Smooth muscle cell (in vitro differentiated cells): ENCODE data around the gene COG5. TPM values are rescaled to one million over a fixed set of nuclear protein-coding genes. Genes with fewer than 3 reads are reported as not detected.

Experiments
- DNase-seq: peaks from one replicate; lab custom pipeline; 2025; ENCODE audit not compliant: unreplicated experiment; lab: John Stamatoyannopoulos, UW
- H2AFZ ChIP-seq: fragments of 200-600 bp; sonication (generic); 2 replicates; pipeline ENCODE4 v1.6.0; 2016; ENCODE audit warnings: antibody characterized with exemption, low read depth, mild to moderate bottlenecking
- H3F3A ChIP-seq: fragments of 200-600 bp; sonication (generic); 2 replicates; pipeline ENCODE4 v1.6.0; 2017; ENCODE audit warnings: antibody characterized with exemption, low read depth
- H3K27ac ChIP-seq: fragments of 200-600 bp; sonication (generic); 2 replicates; pipeline ENCODE4 v1.5.1; 2016; ENCODE audit warnings: low read depth, mild to moderate bottlenecking
- H3K27me3 ChIP-seq: fragments of 200-600 bp; sonication (generic); 2 replicates; pipeline ENCODE4 v1.6.1; 2016; ENCODE audit warnings: low read depth, mild to moderate bottlenecking
- H3K36me3 ChIP-seq: fragments of 200-600 bp; sonication (generic); 2 replicates; pipeline ENCODE4 v1.5.1; 2016; ENCODE audit warnings: low read depth
- H3K4me1 ChIP-seq: fragments of 200-600 bp; sonication (generic); 2 replicates; pipeline ENCODE4 v1.5.1; 2016; ENCODE audit warnings: low read depth
- H3K4me2 ChIP-seq: fragments of 200-600 bp; sonication (generic); 2 replicates; pipeline ENCODE4 v1.6.0; 2016; ENCODE audit warnings: mild to moderate bottlenecking
- H3K4me3 ChIP-seq: fragments of 200-600 bp; sonication (generic); 2 replicates; pipeline ENCODE4 v1.5.1; 2016; ENCODE audit warnings: mild to moderate bottlenecking
- H3K79me2 ChIP-seq: fragments of 200-600 bp; sonication (generic); 2 replicates; pipeline ENCODE4 v1.6.0; 2016; ENCODE audit warnings: low read depth, mild to moderate bottlenecking
- H3K9ac ChIP-seq: fragments of 200-600 bp; sonication (generic); 2 replicates; pipeline ENCODE4 v1.6.0; 2016; ENCODE audit warnings: low read depth
- H3K9me3 ChIP-seq: fragments of 200-600 bp; sonication (generic); replicated peaks from 2 replicates; pipeline ENCODE4 v1.5.1; 2016; ENCODE audit warnings: low read depth
- H4K20me1 ChIP-seq: fragments of 200-600 bp; sonication (generic); 2 replicates; pipeline ENCODE4 v1.6.0; 2016; ENCODE audit warnings: low read depth
- WGBS: methylation state at CpG from one replicate; pipeline ENCODE4 v1.1.7; 2016; ENCODE audit warnings: low lambda C conversion rate; 5-methylcytosine and 5-hydroxymethylcytosine counted together
- polyA plus RNA-seq: library from polyadenylated mRNA; unstranded; fragments of >200 nt; fragmentation: Nextera tagmentation; extraction: Ambion mirVana; gene quantifications from 2 replicates; pipeline ENCODE4 v1.2.1, GENCODE V29; 2016
- total RNA-seq: library from RNA; depleted of rRNA; stranded (reverse); fragments of >200 nt; gene quantifications from 2 replicates; pipeline ENCODE4 v1.2.3, GENCODE V29; 2014
- TF ChIP-seq, protein P1 (sequence below): fragments of 200-600 bp; sonication (generic); IDR thresholded peaks from 2 replicates; pipeline ENCODE4 v1.5.1; 2017; ENCODE audit warnings: borderline replicate concordance, mild to moderate bottlenecking, antibody characterized with exemption; ENCODE audit not compliant: insufficient read depth, poor library complexity, severe bottlenecking

Gene COG5
- total and polyA plus RNA-seq, 2 experiments from 2014 or later, result 24.3 to 44.3 TPM

DNA sequence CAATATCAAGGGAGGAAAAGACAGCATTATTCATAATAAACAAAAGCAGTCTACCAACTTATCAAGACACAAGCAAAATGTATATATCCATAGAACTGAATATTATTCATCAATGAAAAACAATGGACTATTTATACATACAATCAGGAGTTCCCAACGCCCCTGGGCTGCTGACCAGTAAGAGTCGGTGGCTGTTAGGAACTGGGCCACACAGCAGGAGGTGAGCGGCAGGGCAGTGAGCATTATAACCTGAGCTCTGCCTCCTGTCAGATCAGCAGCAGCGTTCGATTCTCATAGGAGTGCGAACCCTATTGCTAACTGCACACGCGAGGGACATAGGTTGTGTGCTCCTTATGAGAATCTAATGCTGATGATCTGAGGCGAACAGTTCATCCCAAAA is 165.6 kb downstream of the COG5 start:
- Histone ChIP-seq H3K27ac (no peak overlapping the region), H3K9ac (no peak overlapping the region), H3K4me2 (no peak overlapping the region), H3K9me3 (no peaks in the 10 kb centered on the region), H2AFZ (no peak overlapping the region), H3K4me1 (peaks cover 11% of the 10 kb centered on the region), H3K79me2 (no peaks in the 10 kb centered on the region), H3K27me3 (no peaks in the 10 kb centered on the region), H3K4me3 (no peak overlapping the region), H4K20me1 (no peaks in the 10 kb centered on the region), H3F3A (peaks cover 8% of the 10 kb centered on the region), H3K36me3 (no peaks in the 10 kb centered on the region)
- TF ChIP-seq, protein P1, sequence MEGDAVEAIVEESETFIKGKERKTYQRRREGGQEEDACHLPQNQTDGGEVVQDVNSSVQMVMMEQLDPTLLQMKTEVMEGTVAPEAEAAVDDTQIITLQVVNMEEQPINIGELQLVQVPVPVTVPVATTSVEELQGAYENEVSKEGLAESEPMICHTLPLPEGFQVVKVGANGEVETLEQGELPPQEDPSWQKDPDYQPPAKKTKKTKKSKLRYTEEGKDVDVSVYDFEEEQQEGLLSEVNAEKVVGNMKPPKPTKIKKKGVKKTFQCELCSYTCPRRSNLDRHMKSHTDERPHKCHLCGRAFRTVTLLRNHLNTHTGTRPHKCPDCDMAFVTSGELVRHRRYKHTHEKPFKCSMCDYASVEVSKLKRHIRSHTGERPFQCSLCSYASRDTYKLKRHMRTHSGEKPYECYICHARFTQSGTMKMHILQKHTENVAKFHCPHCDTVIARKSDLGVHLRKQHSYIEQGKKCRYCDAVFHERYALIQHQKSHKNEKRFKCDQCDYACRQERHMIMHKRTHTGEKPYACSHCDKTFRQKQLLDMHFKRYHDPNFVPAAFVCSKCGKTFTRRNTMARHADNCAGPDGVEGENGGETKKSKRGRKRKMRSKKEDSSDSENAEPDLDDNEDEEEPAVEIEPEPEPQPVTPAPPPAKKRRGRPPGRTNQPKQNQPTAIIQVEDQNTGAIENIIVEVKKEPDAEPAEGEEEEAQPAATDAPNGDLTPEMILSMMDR, result no peak
- no peak for DNase-seq
- 93% methylated on average over 9 of the region's 9 CpGs for WGBS

DNA sequence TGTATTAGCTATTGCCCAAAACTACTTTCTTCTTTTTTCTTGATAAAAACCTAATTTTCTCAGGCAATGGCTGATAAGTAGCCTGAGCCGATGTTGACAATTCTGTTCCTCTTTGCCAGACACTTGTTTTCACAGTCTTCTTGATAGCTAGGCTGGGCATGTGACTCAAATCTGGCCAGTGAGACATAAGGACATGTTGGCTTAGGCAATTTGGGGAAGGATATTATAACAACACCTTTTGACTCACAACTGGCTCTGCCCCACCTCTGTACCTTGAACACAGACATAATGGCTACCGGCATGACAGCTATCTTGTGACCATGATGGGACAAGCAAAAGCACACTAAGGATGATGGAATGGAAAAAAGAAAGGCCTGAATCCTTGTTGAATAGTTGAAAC is 166.7 kb downstream of the COG5 start:
- WGBS, result 74% methylated on average over 2 of the region's 2 CpGs
- H3F3A ChIP-seq, result peaks cover 8% of the 10 kb centered on the region

DNA sequence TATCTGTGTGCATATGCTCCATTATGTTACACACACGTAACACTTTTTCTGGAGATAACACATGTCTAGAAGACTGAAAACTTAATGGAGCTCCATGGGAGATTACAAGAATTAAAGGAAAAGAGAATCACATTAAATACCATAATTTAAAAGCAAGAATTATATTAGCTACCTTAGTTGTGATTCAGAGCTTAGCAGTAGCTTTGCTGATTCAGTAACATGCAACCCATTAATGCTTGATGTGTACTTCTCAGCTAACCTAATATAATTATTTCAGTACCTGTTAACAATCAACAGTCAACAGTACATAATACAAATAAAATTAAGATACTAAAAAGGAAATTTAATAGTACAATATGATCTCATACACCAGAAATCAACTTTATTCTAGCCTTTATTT is 167.6 kb downstream of the COG5 start:
- TF ChIP-seq, protein P1, result no peak
- no peaks in the 10 kb centered on the region for H3K9me3 ChIP-seq
- no peaks in the 10 kb centered on the region for H3K27me3 ChIP-seq
- peaks cover 8% of the 10 kb centered on the region for H3F3A ChIP-seq
- no peak for DNase-seq
- H2AFZ ChIP-seq, result no peak overlapping the region
- no peak overlapping the region for H3K4me2 ChIP-seq
- 98% methylated on average over 1 of the region's 1 CpG for WGBS
- no peak overlapping the region for H3K27ac ChIP-seq
- no peaks in the 10 kb centered on the region for H3K79me2 ChIP-seq
- no peak overlapping the region for H3K4me3 ChIP-seq
- no peaks in the 10 kb centered on the region for H4K20me1 ChIP-seq
- H3K4me1 ChIP-seq, result peaks cover 11% of the 10 kb centered on the region
- H3K36me3 ChIP-seq, result no peaks in the 10 kb centered on the region
- no peak overlapping the region for H3K9ac ChIP-seq

More for the DNA sequence above, 166.7 kb downstream of the COG5 start:
- no peaks in the 10 kb centered on the region for H3K79me2 ChIP-seq
- H3K27me3 ChIP-seq, result no peaks in the 10 kb centered on the region
- peaks cover 11% of the 10 kb centered on the region for H3K4me1 ChIP-seq
- H3K36me3 ChIP-seq, result no peaks in the 10 kb centered on the region
- no peak overlapping the region for H3K4me2 ChIP-seq
- no peak overlapping the region for H3K4me3 ChIP-seq
- DNase-seq, result no peak
- peak overlapping the region; percentile 9 for H3K27ac ChIP-seq
- no peaks in the 10 kb centered on the region for H3K9me3 ChIP-seq
- H3K9ac ChIP-seq, result no peak overlapping the region
- H2AFZ ChIP-seq, result no peak overlapping the region
- H4K20me1 ChIP-seq, result no peaks in the 10 kb centered on the region
- TF ChIP-seq, protein P1, result no peak

DNA sequence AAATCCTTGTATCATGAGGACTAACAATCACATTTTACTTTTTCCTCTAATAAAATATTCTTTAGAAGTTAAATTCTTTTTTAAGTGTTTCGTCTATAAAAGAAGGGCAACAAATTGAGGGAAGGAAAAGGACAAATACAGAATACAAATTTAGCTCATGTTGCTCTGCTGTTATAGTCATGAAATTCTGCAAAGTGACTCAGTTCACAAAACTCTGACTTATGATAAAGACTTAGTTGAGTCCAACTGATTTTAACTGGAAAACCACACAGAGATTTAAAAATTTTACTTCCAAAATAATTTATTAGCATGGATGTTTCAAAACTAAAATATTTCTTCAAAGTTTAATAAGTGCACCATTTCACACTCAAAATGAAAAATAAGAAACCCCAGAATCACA is 168.9 kb downstream of the COG5 start:
- TF ChIP-seq, protein P1, result no peak
- Histone ChIP-seq H3F3A (peaks cover 8% of the 10 kb centered on the region), H3K9me3 (no peaks in the 10 kb centered on the region), H3K79me2 (no peaks in the 10 kb centered on the region), H3K36me3 (no peaks in the 10 kb centered on the region), H3K4me3 (no peak overlapping the region), H2AFZ (no peak overlapping the region), H3K9ac (peak overlapping the region; percentile 9), H3K4me1 (peaks cover 16% of the 10 kb centered on the region), H4K20me1 (no peaks in the 10 kb centered on the region), H3K27me3 (no peaks in the 10 kb centered on the region), H3K4me2 (peak overlapping the region; percentile 73), H3K27ac (peak overlapping the region; percentile 76)
- no peak for DNase-seq
- 69% methylated on average over 1 of the region's 1 CpG for WGBS
